GM18907 (cell line): Measurements from ENCODE around the gene LRIG1.

Experiments
- ATAC-seq: cut with Tn5 transposase; IDR thresholded peaks from one replicate; pipeline ENCODE4 v1.9.1; 2021; ENCODE audit warnings: mild to moderate bottlenecking, moderate library complexity; ENCODE audit not compliant: unreplicated experiment

The LRIG1 gene

DNA sequence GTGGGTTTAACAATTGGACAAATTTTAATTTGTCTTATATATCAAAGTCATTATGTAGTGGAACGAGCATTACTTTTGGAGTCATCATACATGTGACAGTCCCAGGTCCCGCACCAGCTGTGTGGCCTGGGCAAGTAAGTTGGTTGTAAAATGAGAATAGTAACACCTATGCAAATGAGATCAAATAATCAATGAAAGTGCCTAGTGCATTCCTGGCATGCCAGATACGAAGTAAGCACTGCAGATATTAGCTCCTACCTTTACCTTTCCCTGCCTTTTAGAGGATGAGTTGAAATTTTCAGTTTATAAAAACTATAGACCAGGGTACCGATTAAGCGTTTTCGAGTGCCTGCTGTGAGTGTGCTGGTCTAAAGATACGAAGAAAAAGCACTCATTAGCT is 134.1 kb downstream of the LRIG1 start:
- ATAC-seq, result no peak

GRCh38 chr3:66365080-66365479 is 135.7 kb downstream of the LRIG1 start:
- ATAC-seq, result no peak

GRCh38 chr3:66363148-66363547 is 137.7 kb downstream of the LRIG1 start:
- ATAC-seq, result no peak

DNA sequence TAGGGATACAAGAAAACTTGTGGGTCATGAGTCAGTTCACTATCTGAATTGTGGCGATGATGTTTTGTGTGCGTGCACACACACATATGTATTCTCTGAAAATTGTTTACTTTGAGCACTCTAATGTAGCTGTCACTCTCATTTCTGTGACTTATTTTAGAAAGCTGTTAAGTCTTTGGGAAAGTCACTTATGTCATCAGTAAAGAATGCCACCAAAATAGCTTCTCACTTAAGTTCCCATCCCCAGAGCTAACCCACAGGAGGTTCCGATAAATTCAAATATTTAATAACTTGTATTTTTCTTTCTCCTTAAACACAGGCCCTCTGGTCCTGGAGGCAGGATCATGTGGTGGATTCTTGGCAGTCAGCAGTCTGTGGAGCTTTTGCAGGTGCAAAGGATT is 138.3 kb downstream of the LRIG1 start:
- no peak for ATAC-seq

- ATAC-seq, result no peak
Measured at GRCh38 chr3:66361356-66361755, 139.5 kb downstream of the LRIG1 start.

DNA sequence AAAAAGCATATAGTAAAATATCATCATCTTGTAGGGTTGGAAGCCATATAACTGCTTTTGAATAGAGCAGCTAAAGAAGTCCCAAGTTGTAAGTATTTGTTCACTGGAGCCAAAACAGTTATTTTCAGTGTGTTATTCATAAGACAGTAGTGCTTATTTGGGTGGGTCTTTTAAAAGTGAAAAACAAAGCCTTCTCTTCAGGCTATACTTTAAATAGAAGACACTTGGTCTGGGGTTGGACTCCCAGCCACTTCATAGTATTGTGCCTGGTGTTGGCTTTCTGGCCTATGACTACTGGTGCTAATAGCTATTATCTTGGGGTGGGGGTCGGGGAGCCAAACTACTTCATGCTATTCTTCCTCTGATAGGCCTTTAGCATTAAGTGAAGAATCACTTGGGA is 144.8 kb downstream of the LRIG1 start:
- ATAC-seq, result no peak

DNA sequence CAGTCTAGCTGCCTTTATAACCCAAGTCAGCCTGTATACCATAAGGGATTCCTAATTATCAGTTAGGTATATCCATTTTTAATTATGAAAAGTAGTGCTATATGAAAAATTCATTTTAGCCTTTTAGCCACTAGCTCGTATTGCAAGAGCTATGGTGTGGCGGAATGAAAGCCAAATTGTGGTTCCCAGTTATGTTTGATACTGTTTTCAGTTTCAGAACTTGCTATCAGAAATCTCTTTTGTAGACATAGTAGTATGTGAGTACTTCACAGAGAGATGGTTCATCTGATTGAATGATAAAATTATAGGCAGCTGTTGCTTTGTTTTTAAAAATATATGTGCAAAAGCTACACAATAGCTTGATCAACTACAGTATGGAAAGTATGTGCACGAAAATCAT is 145.4 kb downstream of the LRIG1 start:
- no peak for ATAC-seq

- ATAC-seq, result no peak
Measured at GRCh38 chr3:66354001-66354400, 146.8 kb downstream of the LRIG1 start.

DNA sequence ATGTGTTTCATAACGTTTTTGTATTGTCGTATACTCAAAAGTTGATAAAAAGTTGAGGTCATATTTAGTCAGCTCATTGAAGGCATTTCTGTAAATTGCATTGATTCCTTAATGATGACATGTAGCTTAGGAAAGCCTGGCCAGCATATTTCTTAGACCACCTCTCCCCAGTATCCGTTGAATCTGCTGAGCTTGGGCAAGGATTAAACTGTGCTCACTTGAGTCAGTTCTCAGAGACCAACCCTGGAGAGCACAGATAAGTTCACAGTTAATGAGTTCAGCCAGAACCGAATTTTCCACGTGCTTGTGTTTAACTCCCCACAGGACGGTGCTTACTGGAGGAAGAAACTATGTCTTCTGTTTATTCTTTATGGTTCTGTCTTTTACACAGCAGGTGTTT is 147.3 kb downstream of the LRIG1 start:
- no peak for ATAC-seq

GRCh38 chr3:66353039-66353438 is 147.8 kb downstream of the LRIG1 start:
- ATAC-seq, result no peak

DNA sequence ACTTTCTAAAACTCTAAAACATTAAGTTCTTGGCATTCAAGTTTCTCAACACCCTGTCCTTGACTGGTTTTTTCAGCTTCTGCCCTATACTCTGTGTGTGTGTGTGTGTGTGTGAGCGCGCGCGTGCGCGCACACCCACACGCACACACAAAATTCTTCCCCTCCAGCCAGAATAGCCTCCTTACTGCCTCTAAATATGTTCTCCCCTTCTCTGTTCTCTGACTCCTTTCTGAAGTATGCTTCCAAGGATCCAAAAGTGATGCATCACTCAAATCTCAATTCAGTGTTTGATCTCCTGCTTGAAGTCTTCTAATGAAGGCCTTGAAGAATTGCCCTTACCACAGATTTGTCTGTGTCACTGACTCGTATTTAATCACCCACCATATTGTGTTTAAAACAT is 150.2 kb downstream of the LRIG1 start:
- no peak for ATAC-seq

DNA sequence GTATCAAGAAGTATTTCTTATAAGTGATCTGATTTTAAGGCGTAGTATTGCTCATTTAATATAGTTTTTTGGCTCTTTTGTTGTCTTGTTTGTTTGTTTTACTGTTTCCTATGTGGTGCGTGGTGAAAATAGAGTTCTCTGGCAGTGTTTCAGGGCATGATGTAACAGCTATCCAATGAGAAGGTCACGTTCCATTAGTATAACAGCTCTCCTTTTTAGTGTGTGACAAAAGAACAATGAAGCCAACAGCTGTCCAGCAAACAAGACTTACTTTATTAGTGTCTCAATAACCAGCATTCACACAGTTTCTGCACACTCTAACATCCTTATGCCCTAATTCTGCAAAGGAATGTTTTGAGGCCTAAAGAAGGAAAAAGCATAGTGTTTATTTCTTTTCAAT is 152.1 kb downstream of the LRIG1 start:
- ATAC-seq, result no peak

- no peak for ATAC-seq
Measured at GRCh38 chr3:66344848-66345578, 155.8 kb downstream of the LRIG1 start.

DNA sequence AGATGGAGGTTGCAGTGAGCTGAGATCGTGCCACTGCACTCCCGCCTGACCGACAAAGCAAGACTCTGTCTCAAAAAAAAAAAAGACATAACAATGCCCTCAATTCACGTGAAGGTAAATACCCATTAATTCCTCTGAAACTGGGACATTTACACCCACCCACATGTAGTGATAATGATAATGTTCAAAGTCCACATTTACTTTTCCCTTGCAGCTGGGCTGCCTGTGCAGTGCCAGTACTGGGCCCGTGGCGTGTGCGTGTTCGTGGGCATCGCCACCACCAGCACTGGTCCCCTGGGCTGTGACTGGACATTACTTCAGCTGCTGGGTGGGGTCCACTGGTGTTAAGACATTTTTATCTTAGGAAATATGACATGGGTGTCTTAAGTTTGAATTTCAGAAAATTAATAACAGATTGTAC is 156.4 kb downstream of the LRIG1 start:
- ATAC-seq, result no peak

GRCh38 chr3:66342717-66343356 is 158.0 kb downstream of the LRIG1 start:
- ATAC-seq, result no peak

GRCh38 chr3:66338927-66339326 is 161.9 kb downstream of the LRIG1 start:
- no peak for ATAC-seq

GRCh38 chr3:66336333-66336766 is 164.5 kb downstream of the LRIG1 start:
- ATAC-seq, result no peak

- ATAC-seq, result no peak
Measured at GRCh38 chr3:66335671-66336070, 165.2 kb downstream of the LRIG1 start.
